WTC11 (cell line): Measurements from ENCODE around the gene DHFR. TPM values are rescaled to one million over a fixed set of nuclear protein-coding genes. Genes with fewer than 3 reads are reported as not detected.

Source experiments
- ATAC-seq: fragments of 200-7000 bp; cut with Tn5 transposase; 2 replicates; pipeline ENCODE4 v1.10.0; 2021; ENCODE audit warnings: mild to moderate bottlenecking, moderate library complexity
- CTCF ChIA-PET: fragments of 300-600 bp; sonication (Branson Sonifier 250); formaldehyde crosslinking; loops from one replicate; lab custom pipeline; 2021; ENCODE audit warnings: antibody characterized with exemption; lab: Charles Lee
- POLR2A ChIA-PET: fragments of 350-600 bp; sonication (Branson Sonifier 250); formaldehyde crosslinking; loops from one replicate; lab custom pipeline; 2021; ENCODE audit warnings: antibody characterized with exemption; lab: Charles Lee
- DNase-seq: peaks from one replicate; pipeline ENCODE4 v3.0.0; 2021; ENCODE audit warnings: low spot score
- H3K27ac Mint-ChIP-seq: 2 replicates; pipeline ENCODE4 v1.8.0; 2021; ENCODE audit warnings: mixed read lengths
- H3K27me3 Mint-ChIP-seq: 2 replicates; pipeline ENCODE4 v1.8.0; 2021; ENCODE audit warnings: low read depth, mild to moderate bottlenecking, moderate library complexity, mixed read lengths
- H3K36me3 Mint-ChIP-seq: 2 replicates; pipeline ENCODE4 v1.8.0; 2021; ENCODE audit warnings: mixed read lengths
- H3K4me1 Mint-ChIP-seq: 2 replicates; pipeline ENCODE4 v1.8.0; 2022; ENCODE audit warnings: mixed read lengths
- H3K4me3 Mint-ChIP-seq: 2 replicates; pipeline ENCODE4 v1.8.0; 2021; ENCODE audit warnings: mild to moderate bottlenecking, moderate library complexity, mixed read lengths
- H3K9me3 Mint-ChIP-seq: 2 replicates; pipeline ENCODE4 v1.8.0; 2021; ENCODE audit warnings: mixed read lengths
- CREB1 ChIP-seq: sonication (generic); formaldehyde crosslinking; IDR thresholded peaks from 2 replicates; pipeline ENCODE4 v1.8.0; 2023; ENCODE audit warnings: mild to moderate bottlenecking, missing genetic modification reagents
- ERG ChIP-seq: fragments of 250-450 bp; sonication (Bioruptor Pico); IDR thresholded peaks from 2 replicates; pipeline ENCODE4 v1.8.0; 2021; ENCODE audit warnings: mild to moderate bottlenecking
- ETV6 ChIP-seq: sonication (generic); formaldehyde crosslinking; IDR thresholded peaks from 2 replicates; pipeline ENCODE4 v1.8.1; 2022; ENCODE audit warnings: mild to moderate bottlenecking, missing genetic modification reagents
- FOXJ3 ChIP-seq: sonication (generic); formaldehyde crosslinking; IDR thresholded peaks from 2 replicates; pipeline ENCODE4 v1.9.0; 2021; ENCODE audit warnings: missing genetic modification reagents, mild to moderate bottlenecking, borderline replicate concordance
- GABPB1 ChIP-seq: sonication (generic); formaldehyde crosslinking; IDR thresholded peaks from 2 replicates; pipeline ENCODE4 v1.8.1; 2023; ENCODE audit warnings: mild to moderate bottlenecking, missing genetic modification reagents
- MXD4 ChIP-seq: fragments of 250-450 bp; sonication (Bioruptor Pico); IDR thresholded peaks from 2 replicates; pipeline ENCODE4 v1.8.0; 2021; ENCODE audit warnings: mild to moderate bottlenecking, moderate library complexity, borderline replicate concordance
- NR1H2 ChIP-seq: sonication (generic); formaldehyde crosslinking; IDR thresholded peaks from 2 replicates; pipeline ENCODE4 v1.9.0; 2021; ENCODE audit warnings: mild to moderate bottlenecking, moderate library complexity, missing genetic modification reagents
- TEAD1 ChIP-seq: sonication (generic); formaldehyde crosslinking; IDR thresholded peaks from 2 replicates; pipeline ENCODE4 v1.8.0; 2022; ENCODE audit warnings: mild to moderate bottlenecking, missing genetic modification reagents
- ZBTB43 ChIP-seq: sonication (generic); formaldehyde crosslinking; IDR thresholded peaks from 2 replicates; pipeline ENCODE4 v1.8.1; 2023; ENCODE audit warnings: mild to moderate bottlenecking, missing genetic modification reagents
- ZNF317 ChIP-seq: sonication (generic); formaldehyde crosslinking; IDR thresholded peaks from 2 replicates; pipeline ENCODE4 v1.8.1; 2023; ENCODE audit warnings: low read depth, mild to moderate bottlenecking, moderate library complexity, missing genetic modification reagents, borderline replicate concordance
- total RNA-seq: library from RNA; stranded (reverse); gene quantifications from 3 replicates; pipeline ENCODE4 v1.2.3, GENCODE V29; 2021
- TF ChIP-seq, protein P1 (sequence below): sonication (generic); formaldehyde crosslinking; IDR thresholded peaks from 2 replicates; pipeline ENCODE4 v1.8.1; 2022; ENCODE audit warnings: missing genetic modification reagents, borderline replicate concordance
- TF ChIP-seq, protein P2 (sequence below): sonication (generic); formaldehyde crosslinking; IDR thresholded peaks from 2 replicates; pipeline ENCODE4 v1.8.0; 2022; ENCODE audit warnings: mild to moderate bottlenecking, missing genetic modification reagents
- TF ChIP-seq, protein P3 (sequence below): sonication (generic); formaldehyde crosslinking; IDR thresholded peaks from 2 replicates; pipeline ENCODE4 v1.8.0; 2023; ENCODE audit warnings: missing genetic modification reagents, mild to moderate bottlenecking, borderline replicate concordance
- TF ChIP-seq, protein P4 (sequence below): sonication (generic); formaldehyde crosslinking; IDR thresholded peaks from 2 replicates; pipeline ENCODE4 v1.8.0; 2022; ENCODE audit warnings: mild to moderate bottlenecking, missing genetic modification reagents
- TF ChIP-seq, protein P5 (sequence below): sonication (generic); formaldehyde crosslinking; IDR thresholded peaks from 2 replicates; pipeline ENCODE4 v1.8.0; 2022; ENCODE audit warnings: mild to moderate bottlenecking, missing genetic modification reagents

DHFR gene
- total RNA-seq, 1 experiment from 2014 or later = 68.0 TPM

DNA sequence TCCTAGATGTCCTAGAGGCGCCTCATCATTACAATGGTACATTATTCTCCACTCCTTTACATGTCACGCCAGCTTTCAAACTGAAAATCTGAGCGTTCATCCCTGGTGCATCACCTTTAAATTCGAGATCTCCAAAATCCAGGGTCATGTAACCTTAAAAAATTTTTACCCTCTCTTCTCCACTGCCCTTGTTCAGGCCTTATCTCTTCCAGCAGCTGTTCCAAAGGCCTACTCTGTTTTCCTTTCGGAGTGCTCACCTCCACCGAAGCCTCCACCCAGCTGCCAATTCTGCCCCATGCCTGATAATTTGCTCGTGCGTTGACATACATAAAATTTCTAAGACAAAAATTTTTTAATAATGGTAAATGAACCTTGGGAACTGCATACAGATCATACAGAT lies 1.3 kb downstream of the DHFR start:
- Mint-ChIP-seq H3K36me3 (peaks cover 24% of the 10 kb centered on the region), H3K27me3 (no peaks in the 10 kb centered on the region), H3K27ac (no peak overlapping the region; the same call in 1 of the 2 replicates), H3K9me3 (no peaks in the 10 kb centered on the region), H3K4me3 (peak overlapping the region; percentile 91), H3K4me1 (peaks cover 26% of the 10 kb centered on the region)
- TF ChIP-seq FOXJ3 (CRISPR knock-in tag) (no peak), GABPB1 (CRISPR knock-in tag) (no peak)
- TF ChIP-seq, protein P1, sequence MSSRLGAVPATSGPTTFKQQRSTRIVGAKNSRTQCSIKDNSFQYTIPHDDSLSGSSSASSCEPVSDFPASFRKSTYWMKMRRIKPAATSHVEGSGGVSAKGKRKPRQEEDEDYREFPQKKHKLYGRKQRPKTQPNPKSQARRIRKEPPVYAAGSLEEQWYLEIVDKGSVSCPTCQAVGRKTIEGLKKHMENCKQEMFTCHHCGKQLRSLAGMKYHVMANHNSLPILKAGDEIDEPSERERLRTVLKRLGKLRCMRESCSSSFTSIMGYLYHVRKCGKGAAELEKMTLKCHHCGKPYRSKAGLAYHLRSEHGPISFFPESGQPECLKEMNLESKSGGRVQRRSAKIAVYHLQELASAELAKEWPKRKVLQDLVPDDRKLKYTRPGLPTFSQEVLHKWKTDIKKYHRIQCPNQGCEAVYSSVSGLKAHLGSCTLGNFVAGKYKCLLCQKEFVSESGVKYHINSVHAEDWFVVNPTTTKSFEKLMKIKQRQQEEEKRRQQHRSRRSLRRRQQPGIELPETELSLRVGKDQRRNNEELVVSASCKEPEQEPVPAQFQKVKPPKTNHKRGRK (CRISPR knock-in tag) = no peak
- TF ChIP-seq, protein P2, sequence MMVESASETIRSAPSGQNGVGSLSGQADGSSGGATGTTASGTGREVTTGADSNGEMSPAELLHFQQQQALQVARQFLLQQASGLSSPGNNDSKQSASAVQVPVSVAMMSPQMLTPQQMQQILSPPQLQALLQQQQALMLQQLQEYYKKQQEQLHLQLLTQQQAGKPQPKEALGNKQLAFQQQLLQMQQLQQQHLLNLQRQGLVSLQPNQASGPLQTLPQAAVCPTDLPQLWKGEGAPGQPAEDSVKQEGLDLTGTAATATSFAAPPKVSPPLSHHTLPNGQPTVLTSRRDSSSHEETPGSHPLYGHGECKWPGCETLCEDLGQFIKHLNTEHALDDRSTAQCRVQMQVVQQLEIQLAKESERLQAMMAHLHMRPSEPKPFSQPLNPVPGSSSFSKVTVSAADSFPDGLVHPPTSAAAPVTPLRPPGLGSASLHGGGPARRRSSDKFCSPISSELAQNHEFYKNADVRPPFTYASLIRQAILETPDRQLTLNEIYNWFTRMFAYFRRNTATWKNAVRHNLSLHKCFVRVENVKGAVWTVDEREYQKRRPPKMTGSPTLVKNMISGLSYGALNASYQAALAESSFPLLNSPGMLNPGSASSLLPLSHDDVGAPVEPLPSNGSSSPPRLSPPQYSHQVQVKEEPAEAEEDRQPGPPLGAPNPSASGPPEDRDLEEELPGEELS (CRISPR knock-in tag) = no peak
- ChIA-PET CTCF (interaction anchor here (0.9 to 1.7 kb wide), 3 partner anchors 19 to 307 kb away, joined by 3 to 7 read pairs (median 3); no protein-coding TSS in a partner anchor), POLR2A (interaction anchor here (0.6 kb wide), 1 partner anchor 14 kb away, joined by 3 read pairs; no protein-coding TSS in a partner anchor)
- DNase-seq = no peak
- no peak for ATAC-seq

GRCh38 chr5:80646926-80647325 lies 7.9 kb downstream of the DHFR start:
- ChIA-PET CTCF (interaction anchor here (0.6 kb wide), 1 partner anchor 563 kb away, joined by 3 read pairs; no protein-coding TSS in a partner anchor), POLR2A (no interaction called here)
- ATAC-seq = no peak
- H3K9me3 Mint-ChIP-seq = peaks cover 7% of the 10 kb centered on the region; the same call in 1 of the 2 replicates
- TF ChIP-seq, protein P3, sequence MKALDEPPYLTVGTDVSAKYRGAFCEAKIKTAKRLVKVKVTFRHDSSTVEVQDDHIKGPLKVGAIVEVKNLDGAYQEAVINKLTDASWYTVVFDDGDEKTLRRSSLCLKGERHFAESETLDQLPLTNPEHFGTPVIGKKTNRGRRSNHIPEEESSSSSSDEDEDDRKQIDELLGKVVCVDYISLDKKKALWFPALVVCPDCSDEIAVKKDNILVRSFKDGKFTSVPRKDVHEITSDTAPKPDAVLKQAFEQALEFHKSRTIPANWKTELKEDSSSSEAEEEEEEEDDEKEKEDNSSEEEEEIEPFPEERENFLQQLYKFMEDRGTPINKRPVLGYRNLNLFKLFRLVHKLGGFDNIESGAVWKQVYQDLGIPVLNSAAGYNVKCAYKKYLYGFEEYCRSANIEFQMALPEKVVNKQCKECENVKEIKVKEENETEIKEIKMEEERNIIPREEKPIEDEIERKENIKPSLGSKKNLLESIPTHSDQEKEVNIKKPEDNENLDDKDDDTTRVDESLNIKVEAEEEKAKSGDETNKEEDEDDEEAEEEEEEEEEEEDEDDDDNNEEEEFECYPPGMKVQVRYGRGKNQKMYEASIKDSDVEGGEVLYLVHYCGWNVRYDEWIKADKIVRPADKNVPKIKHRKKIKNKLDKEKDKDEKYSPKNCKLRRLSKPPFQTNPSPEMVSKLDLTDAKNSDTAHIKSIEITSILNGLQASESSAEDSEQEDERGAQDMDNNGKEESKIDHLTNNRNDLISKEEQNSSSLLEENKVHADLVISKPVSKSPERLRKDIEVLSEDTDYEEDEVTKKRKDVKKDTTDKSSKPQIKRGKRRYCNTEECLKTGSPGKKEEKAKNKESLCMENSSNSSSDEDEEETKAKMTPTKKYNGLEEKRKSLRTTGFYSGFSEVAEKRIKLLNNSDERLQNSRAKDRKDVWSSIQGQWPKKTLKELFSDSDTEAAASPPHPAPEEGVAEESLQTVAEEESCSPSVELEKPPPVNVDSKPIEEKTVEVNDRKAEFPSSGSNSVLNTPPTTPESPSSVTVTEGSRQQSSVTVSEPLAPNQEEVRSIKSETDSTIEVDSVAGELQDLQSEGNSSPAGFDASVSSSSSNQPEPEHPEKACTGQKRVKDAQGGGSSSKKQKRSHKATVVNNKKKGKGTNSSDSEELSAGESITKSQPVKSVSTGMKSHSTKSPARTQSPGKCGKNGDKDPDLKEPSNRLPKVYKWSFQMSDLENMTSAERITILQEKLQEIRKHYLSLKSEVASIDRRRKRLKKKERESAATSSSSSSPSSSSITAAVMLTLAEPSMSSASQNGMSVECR (CRISPR knock-in tag) = no peak
- TF ChIP-seq CREB1 (CRISPR knock-in tag) (no peak), ZNF317 (CRISPR knock-in tag) (no peak), ERG (no peak), TEAD1 (CRISPR knock-in tag) (no peak), MXD4 (CRISPR knock-in tag) (no peak), ZBTB43 (CRISPR knock-in tag) (no peak), NR1H2 (CRISPR knock-in tag) (no peak), ETV6 (CRISPR knock-in tag) (no peak)
- TF ChIP-seq, protein P4, sequence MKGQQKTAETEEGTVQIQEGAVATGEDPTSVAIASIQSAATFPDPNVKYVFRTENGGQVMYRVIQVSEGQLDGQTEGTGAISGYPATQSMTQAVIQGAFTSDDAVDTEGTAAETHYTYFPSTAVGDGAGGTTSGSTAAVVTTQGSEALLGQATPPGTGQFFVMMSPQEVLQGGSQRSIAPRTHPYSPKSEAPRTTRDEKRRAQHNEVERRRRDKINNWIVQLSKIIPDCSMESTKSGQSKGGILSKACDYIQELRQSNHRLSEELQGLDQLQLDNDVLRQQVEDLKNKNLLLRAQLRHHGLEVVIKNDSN = no peak
- TF ChIP-seq, protein P5, sequence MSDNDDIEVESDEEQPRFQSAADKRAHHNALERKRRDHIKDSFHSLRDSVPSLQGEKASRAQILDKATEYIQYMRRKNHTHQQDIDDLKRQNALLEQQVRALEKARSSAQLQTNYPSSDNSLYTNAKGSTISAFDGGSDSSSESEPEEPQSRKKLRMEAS (CRISPR knock-in tag) = no peak
- peaks cover 59% of the 10 kb centered on the region for H3K36me3 Mint-ChIP-seq
- no peaks in the 10 kb centered on the region for H3K4me1 Mint-ChIP-seq
- no peak overlapping the region for H3K4me3 Mint-ChIP-seq
- H3K27me3 Mint-ChIP-seq = no peaks in the 10 kb centered on the region
- no peak for DNase-seq
- no peak overlapping the region for H3K27ac Mint-ChIP-seq
